ENCODE data around the gene GATA5.

Gene GATA5

GRCh38 chr20:62448038-62448437 is 27.8 kb downstream of the GATA5 start:
- no peaks in the 10 kb centered on the region for H3K9me2 ChIP-seq (replicated peaks; ENCODE audit: insufficient read depth, low read length)
- no peak overlapping the region for H3K4me3 ChIP-seq (ENCODE audit: insufficient read depth, low read length, poor library complexity, severe bottlenecking)
- no peak overlapping the region for H3K4me2 ChIP-seq (ENCODE audit: low read depth, low read length, poor library complexity, severe bottlenecking)
- H3K36me3 ChIP-seq (ENCODE audit: low read length): no peaks in the 10 kb centered on the region
- no peaks in the 10 kb centered on the region for H3K79me2 ChIP-seq (ENCODE audit: insufficient read depth, low read length)
- no peak overlapping the region for H2AFZ ChIP-seq (ENCODE audit: low read depth, low read length, severe bottlenecking)
- H3K9me3 ChIP-seq (ENCODE audit: insufficient read depth, low read length): no peaks in the 10 kb centered on the region
- TF ChIP-seq EZH2phosphoT487 (conservative IDR thresholded peaks at IDR 0.05; ENCODE audit: low read length) (no peak), CTCF (IDR thresholded peaks at IDR 0.05; ENCODE audit: insufficient read depth, low read length, poor library complexity, severe bottlenecking) (no peak)
- no peak overlapping the region for H3K27ac ChIP-seq (ENCODE audit: low read depth, low read length)
- H3F3A ChIP-seq (ENCODE audit: insufficient read depth): no peaks in the 10 kb centered on the region
- H4K20me1 ChIP-seq (ENCODE audit: low read depth, low read length): no peaks in the 10 kb centered on the region
- H3K9ac ChIP-seq (ENCODE audit: low read length): no peak overlapping the region
- no peaks in the 10 kb centered on the region for H3K27me3 ChIP-seq (ENCODE audit: low read length)

DNA sequence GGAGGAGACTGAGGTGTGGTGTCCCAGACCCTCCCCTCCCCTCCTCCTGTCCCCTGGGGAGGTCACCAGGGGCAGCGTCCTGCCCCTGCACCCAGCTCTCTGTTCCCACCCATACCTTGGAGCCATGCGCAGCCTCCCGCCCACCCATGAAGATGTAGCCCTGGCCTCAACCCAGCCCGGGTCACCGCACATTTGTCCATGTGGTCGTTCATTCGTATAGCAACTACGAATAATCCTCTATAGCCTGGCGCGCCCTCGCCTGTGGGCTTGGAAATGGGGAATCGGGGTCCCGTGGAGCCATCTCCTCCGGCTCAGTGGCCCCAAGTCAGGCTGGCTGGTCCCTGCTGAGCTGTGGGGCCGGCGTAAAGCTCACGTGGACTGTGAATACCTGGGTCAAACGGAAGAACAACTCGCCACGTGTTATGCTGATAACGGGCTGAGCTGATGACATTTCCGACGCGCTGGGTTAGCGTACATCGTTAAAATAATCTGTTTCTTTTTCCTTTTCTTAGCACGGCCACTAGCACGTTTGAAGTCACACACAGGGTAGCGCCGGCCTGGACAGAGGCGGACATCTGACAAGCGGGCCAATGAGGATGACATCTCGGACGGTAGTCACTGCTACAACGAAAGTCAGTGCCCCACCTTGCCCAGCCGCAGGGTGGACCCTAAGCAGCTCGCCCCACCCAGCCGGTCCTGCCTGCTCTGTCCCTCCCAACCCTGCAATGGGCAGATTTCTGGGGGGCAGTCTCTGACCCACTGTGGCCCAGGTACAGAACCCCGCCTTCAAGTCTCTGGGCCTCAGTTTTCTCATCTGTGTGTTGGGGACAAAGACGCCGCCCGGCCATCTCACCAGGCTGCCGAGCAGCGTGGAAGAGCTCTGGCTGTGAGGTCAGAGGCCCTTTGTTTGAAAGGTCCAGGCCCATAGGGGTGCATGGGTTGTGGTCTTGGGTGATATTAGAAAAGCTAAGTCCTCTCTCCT is 28.6 kb downstream of the GATA5 start:
- Histone ChIP-seq H3K79me2 (ENCODE audit: insufficient read depth, low read length) (no peaks in the 10 kb centered on the region), H3K9me2 (replicated peaks; ENCODE audit: insufficient read depth, low read length) (no peaks in the 10 kb centered on the region), H3K27me3 (ENCODE audit: low read length) (no peaks in the 10 kb centered on the region), H3K27ac (ENCODE audit: low read depth, low read length) (no peak overlapping the region), H4K20me1 (ENCODE audit: low read depth, low read length) (no peaks in the 10 kb centered on the region), H3K9ac (ENCODE audit: low read length) (no peak overlapping the region), H3K4me3 (ENCODE audit: insufficient read depth, low read length, poor library complexity, severe bottlenecking) (no peak overlapping the region), H2AFZ (ENCODE audit: low read depth, low read length, severe bottlenecking) (no peak overlapping the region), H3K4me2 (ENCODE audit: low read depth, low read length, poor library complexity, severe bottlenecking) (no peak overlapping the region), H3K9me3 (ENCODE audit: insufficient read depth, low read length) (no peaks in the 10 kb centered on the region), H3K36me3 (ENCODE audit: low read length) (no peaks in the 10 kb centered on the region), H3F3A (ENCODE audit: insufficient read depth) (no peaks in the 10 kb centered on the region)
- no peak for TF ChIP-seq CTCF (IDR thresholded peaks at IDR 0.05; ENCODE audit: insufficient read depth, low read length, poor library complexity, severe bottlenecking)
- no peak for TF ChIP-seq EZH2phosphoT487 (conservative IDR thresholded peaks at IDR 0.05; ENCODE audit: low read length)

- Histone ChIP-seq H3K9me2 (replicated peaks; ENCODE audit: insufficient read depth, low read length) (no peaks in the 10 kb centered on the region), H3K4me3 (ENCODE audit: insufficient read depth, low read length, poor library complexity, severe bottlenecking) (no peak overlapping the region), H3K4me2 (ENCODE audit: low read depth, low read length, poor library complexity, severe bottlenecking) (no peak overlapping the region), H3K27ac (ENCODE audit: low read depth, low read length) (no peak overlapping the region), H3F3A (ENCODE audit: insufficient read depth) (no peaks in the 10 kb centered on the region), H3K36me3 (ENCODE audit: low read length) (no peaks in the 10 kb centered on the region), H4K20me1 (ENCODE audit: low read depth, low read length) (no peaks in the 10 kb centered on the region), H3K27me3 (ENCODE audit: low read length) (no peaks in the 10 kb centered on the region), H2AFZ (ENCODE audit: low read depth, low read length, severe bottlenecking) (no peak overlapping the region), H3K9ac (ENCODE audit: low read length) (no peak overlapping the region), H3K79me2 (ENCODE audit: insufficient read depth, low read length) (no peaks in the 10 kb centered on the region), H3K9me3 (ENCODE audit: insufficient read depth, low read length) (no peaks in the 10 kb centered on the region)
- TF ChIP-seq CTCF (IDR thresholded peaks at IDR 0.05; ENCODE audit: insufficient read depth, low read length, poor library complexity, severe bottlenecking) (no peak), EZH2phosphoT487 (conservative IDR thresholded peaks at IDR 0.05; ENCODE audit: low read length) (no peak)
Measured at GRCh38 chr20:62446481-62446880, 29.3 kb downstream of the GATA5 start.

Measured in SU-DHL-6 (cell line).